GM18868 (cell line): ENCODE data around the gene ATL1.

ENCODE experiments used
- ATAC-seq: cut with Tn5 transposase; IDR thresholded peaks from one replicate; pipeline ENCODE4 v1.9.1; 2021; ENCODE audit warnings: mild to moderate bottlenecking, moderate library complexity; ENCODE audit not compliant: unreplicated experiment

ATL1 gene

DNA sequence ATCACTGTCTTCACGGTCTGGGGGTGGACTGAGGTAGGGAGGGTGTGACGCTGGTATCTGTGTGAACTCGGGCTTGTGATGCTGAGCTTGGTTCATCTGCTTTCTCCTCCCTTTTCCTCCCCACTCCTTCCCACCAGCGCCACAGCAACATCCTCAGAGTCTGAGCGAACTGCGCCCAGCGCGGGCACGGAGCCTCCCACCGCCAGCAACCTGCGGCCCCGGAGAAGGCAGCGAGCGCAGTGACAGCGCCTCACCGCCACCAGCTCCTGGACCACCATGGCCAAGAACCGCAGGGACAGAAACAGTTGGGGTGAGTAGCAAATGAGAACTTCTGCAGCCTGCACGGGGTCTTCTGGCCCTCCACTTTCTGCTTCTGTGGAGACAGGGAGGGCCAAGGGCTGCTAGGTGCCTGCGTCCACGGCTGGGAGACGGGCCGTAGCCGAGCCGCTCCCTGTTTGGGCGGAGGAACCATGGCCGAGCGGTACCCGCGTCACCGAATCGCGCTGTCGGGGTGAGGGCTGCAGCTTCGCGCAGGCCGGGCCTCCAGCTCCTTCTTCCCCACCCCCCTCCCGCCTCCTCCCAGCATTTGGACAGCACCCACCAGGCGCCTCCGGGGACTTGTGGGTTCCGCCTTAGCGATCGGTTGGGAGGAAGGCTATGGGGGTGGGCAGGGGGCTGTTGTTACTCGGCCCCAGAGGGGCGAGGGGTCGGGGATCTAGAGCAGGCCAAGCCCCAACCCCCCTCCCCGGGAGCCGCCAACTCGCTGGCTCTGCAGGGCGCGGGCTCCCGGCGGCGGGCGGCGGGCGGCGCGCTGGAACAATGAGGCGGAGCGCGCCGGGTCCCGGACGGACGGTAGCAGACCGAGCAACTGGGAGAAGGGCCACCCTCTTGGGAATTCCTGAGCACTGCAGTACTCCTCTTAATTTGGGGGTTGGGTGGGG, at the start of gene ATL1:
Gene ATL1, plus strand, starts transcription at position 156 of the 941 bp plus-strand sequence. Its CDS starts 121 bp downstream, at position 277.
- ATAC-seq, result peak; percentile 64

DNA sequence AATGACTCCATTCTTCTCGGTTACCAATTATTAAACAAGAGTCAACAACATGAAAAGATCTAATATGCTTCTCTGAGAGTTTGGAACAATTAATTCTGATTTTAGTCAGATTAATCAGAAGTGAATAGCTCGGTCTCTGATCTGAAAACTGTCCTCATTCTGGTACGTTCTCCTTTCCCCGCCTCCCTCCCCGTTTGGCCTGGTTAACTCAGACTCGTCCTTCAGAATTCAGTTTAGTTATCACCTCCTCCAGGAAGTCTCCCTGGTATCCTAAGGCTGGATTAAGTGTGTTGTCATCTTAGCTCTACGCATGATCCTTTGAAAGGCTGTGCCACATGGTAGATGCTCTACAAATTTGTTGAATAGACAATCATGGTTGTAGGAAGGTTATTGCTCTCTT, 49.8 kb upstream of the ATL1 start:
- no peak for ATAC-seq

DNA sequence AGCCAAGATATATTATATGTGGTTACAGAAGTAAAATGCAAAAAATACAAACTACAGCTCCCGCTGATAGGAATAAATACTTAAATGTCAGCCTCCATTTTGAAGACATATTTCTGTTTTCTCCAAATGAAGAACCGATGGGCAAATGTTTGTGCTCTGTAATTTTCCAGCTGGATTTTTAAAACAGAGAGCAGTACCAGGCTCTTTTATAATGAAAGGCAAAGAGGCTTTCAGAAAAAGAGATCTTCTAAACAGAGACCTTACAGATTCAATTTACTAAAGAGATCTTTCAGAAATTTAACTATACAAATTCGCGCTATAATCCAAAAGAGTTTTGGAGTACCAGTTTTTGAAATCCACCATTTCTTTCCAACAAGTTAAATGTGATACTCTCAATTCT, 47.5 kb upstream of the ATL1 start:
- ATAC-seq, result no peak

- no peak for ATAC-seq
Measured at GRCh38 chr14:50516091-50516490, 43.9 kb upstream of the ATL1 start.

GRCh38 chr14:50520947-50521815, 38.8 kb upstream of the ATL1 start:
- peak; percentile 79 for ATAC-seq

DNA sequence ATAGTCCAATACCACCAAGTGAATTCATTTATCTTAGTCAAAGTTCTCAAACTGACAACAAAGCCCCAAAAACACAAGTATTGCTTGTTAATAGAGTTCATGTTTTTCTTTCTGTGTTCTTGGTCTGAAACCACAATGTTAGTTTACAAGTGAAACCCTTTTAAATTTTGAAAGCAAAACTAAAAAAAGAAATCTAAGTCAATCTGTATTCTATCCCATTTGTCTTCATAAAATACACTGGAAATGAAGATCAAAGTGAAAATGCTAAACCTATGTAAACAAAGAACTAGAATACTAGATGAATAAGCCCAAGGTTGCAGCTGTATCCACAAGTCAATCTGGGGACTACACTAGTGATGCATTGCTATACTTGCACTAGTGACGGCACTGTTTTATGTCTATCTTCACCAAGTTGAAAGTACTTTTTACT, 38.0 kb upstream of the ATL1 start:
- peak; percentile 68 for ATAC-seq

DNA sequence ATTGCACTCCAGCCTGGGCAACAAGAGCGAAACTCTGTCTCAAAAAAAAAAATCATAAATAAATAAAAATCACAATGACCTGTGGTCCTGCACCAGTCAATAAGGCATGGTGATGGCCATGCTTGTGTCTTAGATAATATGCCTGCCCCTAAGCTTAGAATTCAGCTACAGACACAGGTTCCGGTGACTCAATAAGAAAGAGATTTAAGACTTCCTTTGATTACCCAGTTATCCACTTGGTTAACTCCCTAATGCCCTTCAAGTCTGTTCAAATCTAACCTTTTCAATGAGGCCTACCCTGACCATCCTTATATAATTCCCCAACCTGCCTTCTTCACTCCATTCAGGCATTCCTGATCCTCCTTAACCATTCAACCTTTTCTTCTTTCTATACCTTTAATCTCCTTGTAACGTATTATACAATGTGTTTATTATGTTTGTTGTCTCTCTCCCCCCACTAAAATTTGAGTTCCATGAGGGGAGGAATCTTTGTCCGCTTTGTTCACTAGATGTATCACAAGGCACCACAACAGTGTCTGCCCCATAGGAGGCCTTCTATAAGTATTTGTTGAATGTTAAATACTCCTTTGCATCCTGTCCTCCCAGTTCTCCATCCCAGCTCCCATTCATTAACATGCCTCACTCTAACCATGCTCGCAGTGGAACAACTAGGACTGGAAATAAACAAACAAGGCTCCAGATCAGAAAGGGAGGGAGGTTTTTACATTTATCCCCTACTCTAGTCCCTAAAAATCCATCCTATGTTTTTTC, 36.5 kb upstream of the ATL1 start:
- no peak for ATAC-seq

GRCh38 chr14:50524060-50524459, 35.9 kb upstream of the ATL1 start:
- peak; percentile 35 for ATAC-seq

DNA sequence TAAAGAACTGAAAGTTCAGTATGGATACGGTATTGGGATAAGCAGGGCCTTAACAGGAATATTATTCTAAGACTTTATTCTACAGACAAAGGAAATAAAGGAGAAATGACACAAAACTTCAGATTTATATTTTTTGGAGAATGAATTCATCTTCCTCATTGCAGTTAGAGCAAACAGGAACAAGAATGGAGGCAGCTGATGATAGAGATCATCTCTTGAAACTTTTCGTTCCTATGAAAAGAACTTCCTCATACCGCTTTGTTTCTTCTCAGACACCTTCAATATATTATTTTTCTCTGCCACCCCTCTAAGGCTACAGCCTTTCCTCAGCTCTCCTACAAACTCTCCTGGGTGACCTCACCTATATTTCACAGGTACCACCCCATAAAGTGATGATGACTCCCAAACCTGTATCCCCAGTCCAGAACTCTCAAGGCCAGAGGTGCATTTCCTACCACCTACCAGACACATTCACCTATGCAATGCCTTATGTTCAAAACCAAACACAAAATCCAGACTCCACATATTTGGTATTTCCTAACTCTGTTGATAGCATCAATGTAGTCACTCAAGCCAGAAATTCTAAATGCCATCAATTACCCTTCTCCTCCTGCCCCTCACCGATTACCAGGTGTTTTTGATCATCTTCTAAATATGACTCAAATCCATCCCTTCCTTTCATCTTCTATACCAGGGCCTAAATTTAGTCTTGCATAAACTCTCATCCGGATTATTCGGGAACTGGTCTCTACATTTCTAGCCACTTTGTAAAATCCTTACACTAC, 35.0 kb upstream of the ATL1 start:
- ATAC-seq, result no peak

- ATAC-seq, result no peak
Measured at GRCh38 chr14:50528000-50528399, 31.9 kb upstream of the ATL1 start.

DNA sequence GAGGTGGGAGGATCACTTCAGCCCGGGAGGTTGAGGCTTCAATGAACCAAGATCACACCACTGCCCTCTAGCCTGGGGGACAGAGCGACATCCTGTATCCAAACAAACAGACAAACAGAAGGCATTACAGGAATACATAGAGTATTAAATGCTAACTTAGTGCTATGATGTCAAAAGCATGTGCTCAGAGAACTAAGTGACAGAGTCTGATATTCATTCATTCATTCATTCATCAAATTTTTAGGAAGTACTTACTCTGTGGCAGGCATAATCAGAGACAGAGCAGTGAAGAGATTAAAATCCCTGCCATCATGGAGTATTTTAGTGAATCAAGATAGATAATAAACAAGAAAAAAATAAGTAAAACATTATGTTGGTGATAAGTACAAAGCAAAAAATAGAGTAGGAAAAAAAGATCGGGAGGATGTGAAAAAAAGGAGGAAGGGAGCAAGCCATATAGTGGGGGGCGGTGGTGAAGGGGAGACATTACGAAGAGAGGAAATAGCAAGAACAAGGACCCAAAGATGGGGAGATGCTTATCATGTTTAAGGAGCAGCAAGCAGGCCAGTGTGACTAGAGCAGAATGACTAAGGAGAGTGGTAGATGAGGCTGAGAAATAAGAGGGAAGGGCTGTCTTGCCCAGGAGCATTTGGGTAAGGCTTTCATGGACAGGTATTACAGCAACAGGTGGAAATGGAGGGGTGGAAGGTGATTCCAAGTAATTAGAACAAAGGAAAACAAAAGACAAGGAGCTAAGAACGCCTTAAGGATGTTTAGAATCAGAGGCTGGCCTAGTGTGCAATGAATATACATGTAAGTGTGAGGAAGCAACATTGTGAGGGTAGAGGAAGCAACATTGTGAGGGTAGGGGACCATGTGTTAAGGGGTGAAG, 30.4 kb upstream of the ATL1 start:
- ATAC-seq, result no peak

DNA sequence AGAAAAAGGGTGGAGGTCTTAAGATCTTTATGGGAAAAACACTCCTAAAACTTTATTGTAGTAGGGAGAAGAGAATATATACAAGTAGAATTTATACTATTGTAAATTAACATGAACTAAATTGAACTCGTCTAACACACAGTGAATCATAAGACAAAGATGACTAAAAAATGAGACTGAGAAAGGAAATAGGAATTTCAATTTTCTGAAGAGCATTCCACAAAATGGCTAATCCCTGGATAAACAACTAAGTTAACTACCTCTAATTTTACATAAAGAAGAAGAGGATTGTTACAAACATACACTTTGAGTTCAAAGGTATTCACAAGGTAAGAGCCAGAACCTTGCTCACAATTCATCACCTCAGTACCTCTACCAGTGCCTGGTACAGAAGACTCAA, 29.6 kb upstream of the ATL1 start:
- no peak for ATAC-seq

DNA sequence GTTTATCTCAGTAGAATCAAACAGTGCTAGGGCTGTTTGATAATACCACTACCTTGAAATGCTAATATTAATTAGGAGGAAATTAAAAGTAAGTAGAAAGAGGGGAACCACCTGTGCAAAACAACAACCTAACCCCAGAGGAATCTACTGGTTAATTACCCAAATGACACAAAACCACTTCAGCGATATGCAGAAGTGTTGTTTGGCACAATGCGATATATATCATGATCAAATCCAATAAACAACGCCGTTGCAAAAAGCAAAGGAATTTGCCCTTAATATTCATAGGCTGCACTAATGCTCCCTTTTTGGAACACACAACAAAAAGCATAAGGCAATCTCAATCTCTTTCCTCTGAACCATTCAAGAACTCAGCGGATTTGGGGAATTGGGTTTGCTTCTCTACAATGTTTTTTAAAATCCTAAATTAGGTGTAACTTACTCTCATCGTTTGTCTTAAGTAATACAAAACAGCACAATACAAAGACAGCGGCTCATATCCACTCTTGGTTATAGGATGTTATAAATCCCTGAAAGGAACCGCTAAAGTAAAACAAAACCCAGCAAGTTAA, 29.1 kb upstream of the ATL1 start:
- ATAC-seq, result no peak

DNA sequence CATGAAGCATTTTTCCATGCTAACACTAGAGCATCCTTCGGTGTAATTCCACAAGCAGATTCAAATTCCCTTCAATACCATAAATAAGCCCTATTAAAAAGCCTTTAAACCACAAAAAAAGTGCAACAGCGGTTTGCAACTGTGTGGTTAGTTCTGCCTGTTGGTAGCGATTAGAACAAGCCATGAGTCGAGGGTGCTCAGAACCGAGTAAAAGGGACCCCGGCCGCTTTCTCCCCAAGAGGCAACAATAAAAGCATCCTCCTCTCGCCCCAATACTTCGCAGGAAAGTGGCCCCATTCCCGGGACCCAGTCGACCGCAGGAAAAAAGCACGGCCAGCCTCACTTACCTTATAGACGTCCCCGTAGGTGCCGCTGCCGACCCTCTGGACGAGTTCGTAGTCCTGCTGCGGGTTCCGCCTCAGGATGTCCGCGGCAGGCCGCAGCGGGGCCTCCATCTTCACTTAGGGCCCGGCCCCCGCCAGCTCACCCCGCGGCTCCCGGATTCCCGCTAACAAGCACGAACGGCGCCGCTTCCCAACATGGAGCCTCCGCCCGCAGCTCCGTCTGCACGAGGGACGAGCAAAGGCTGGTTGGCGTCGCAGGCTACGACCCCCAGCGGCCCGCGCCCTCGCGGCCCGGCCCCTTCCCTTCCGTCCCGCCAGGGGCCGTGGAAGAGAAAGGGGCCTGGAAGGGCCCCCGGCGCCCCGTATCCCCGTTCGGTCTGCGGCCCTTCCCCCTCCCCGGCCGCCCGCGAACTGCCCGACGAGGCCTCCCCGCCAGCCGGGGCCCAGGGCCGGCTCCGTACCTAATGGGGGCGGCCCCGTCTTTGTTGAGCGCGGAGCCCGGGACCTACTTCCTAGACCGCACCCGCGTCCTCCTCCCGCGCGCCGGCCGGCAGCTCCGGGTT, 28.1 kb upstream of the ATL1 start:
- peak; percentile 41 for ATAC-seq

- ATAC-seq, result peak; percentile 95
Measured at GRCh38 chr14:50532502-50533240, 27.3 kb upstream of the ATL1 start, which contains the start of gene MAP4K5. Gene MAP4K5 (minus strand): TSS chr14:50532569. CDS start chr14:50532049, 520 bp downstream.

DNA sequence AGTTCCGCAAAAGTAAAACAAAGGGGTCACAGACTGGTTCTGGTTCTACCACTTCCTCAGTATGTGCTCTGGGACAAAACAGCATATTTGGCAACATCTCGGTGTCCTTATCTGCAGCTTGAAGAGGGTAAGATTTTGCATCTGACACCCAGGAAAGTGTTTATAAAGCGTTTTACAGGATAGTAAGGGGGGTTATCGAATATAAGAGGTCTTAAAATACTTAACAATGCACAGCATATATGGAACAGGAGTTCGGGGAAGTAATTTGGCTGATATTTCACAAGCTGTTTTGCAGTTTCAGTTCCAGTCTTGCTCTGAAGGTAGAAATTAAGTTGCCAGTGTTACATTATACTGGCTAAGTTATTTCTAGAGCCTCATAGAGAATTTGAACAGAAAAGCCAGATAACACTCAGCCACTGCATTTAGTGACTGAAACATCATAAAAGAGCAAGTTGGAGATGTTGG, 26.7 kb upstream of the ATL1 start:
- peak; percentile 21 for ATAC-seq

DNA sequence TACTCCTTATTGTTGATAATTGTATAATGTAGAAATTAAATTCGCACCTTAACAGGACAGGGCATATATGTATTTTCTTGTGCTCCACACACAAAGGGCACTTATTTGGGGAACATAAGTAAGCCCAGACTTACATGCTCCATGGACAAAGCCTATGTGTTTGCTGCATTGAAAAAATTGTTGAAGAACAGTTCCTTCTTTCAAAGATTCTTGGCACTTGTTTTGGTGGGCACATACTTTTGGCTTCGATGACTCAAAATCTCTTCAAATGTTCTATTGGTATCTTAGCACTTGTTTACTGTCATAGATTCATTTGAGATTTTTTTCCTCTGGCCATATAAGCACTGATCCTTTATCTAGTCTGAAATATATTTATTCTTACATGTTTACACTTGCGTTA, 26.1 kb upstream of the ATL1 start:
- ATAC-seq, result no peak
